CD4-positive, alpha-beta T cell treated with Interleukin-2 at 100 ng/mL for 4 hours (primary cell): ENCODE data around the gene SPZ1.
"Not testable (repeated sequence)": the region's sequence is repeated elsewhere in the genome, so short reads cannot be mapped to it uniquely, and the experiment has no call there.

ENCODE experiments used
- DNase-seq: peaks from one replicate; pipeline ENCODE4 v3.0.0-alpha.2; 2020; ENCODE audit warnings: low spot score

The SPZ1 gene

DNA sequence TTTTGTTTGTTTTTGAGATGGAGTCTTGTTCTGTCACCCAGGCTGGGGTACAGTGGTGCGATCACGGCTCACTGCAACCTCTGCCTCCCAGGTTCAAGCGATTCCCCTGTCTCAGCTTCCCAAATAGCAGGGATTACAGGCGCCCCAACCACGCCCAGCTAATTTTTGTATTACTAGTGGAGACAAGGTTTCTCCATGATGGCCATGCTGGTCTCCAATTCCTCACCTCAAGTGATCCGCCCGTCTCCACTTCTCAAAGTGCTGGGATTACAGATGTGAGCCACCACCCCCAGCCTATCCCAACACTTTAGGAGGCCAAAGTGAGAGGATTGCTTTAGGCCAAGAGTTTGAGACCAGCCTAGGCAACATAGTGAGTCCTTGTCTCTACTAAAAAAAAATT lies 19.3 kb downstream of the SPZ1 start:
- no peak for DNase-seq

DNA sequence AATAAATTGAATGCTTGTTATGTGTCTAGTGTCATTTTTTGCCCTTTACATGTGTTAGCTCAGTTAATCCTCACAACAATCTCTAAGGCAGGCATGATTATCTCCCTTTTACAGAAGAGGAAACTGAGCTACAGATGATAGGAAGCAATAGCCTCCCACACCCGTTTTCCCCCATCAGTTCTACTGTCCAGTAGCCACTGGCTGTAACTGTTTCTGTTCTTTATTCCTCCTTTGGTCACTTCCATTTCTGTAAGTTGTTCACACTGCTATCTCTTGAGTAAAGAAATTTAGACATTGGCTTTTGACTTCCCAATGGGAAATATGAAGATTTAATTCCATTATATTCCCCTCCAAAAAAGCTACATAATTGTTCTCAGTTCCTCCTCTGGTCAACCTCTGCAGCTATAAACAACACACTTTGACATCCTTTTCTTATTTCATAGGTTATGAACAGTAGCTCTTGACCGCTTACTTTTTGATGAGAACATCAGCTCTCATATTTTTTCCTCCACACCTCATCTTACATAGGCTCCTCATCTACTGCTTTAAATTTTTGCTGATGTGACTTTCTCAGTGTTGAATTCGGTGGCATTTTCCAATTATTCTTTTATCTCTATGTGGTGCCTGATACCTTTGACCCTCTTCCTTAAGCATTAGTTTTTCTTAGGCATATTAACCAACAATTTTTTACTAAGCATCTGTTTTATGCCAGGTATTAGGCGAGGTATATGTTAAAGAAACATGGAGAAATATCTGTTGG lies 21.4 kb downstream of the SPZ1 start:
- no peak for DNase-seq

DNA sequence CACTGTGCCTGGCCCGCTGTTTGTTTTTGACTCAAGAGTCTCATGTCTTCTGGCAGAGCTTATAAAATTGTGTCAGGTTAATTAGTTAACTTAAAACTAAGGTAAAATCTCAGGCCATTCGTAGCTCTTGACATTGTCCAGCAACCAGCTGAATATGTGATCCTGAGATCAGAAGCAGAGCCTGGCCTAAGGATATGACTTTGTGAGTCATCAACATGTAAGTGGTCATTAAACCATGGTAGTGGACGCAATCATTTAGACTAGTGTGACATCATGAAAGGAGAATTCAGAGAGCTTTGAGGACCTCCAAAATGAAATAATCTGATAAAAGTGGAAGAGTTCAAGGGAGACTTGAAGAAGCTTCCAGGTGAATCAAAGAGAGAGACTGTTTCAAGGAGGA lies 23.3 kb downstream of the SPZ1 start:
- DNase-seq, result no peak

DNA sequence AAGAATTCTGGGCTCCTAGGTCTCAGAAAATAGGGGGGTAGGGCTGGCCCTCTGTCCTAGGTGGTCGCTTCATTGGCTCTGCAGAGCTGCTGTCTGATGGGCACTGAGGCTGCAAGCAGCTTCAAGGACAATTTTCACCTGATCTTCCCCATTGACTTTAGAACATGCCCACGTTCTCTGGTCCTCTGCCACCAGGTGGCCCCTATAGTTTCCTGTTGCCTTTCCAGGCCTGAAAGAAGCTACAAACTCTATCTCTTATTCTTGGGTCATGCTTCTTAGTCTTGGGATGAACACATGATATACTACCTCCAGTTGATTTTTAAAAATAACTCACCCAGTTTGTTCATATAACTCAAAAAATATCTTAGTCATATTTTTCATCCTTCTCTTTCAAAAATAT lies 26.3 kb downstream of the SPZ1 start:
- peak; percentile 23 for DNase-seq

DNA sequence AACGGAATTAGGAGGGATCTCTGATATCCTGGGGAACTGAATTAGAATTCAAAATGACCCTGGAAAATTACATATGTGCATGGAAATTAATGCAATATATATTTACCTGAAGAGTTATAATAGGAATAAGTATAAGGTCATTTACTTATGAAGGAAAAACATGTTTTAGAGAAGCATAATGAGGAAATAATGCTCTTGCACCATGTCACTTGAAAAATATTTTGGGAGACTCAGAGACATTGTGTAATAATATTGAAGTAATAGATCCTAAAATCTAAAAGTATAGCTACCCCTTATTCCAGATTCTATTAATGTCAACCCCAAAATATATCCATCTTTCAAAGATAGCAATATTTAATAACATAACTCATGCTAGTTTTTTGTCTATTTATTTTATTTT lies 28.4 kb downstream of the SPZ1 start:
- no peak for DNase-seq

DNA sequence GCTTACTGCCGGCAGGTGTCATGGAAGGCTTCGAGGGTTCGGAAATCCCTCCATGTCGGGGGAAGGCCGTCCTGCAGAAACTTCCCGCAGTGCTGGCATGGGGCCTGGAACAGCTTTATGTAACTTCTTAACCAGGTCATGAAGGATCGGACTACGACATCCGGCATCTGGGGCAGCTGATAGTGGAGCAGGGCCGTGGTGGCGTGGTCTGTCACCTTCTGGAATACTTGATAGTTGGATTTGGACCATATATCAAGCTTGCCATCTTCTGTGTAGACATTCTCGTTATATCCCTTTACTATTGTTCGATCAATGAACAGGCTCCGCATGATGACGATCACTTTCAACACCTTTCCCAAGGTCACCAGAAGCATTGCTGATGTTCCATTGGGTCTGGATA lies 31.2 kb downstream of the SPZ1 start:
- DNase-seq, result not testable (repeated sequence)

DNA sequence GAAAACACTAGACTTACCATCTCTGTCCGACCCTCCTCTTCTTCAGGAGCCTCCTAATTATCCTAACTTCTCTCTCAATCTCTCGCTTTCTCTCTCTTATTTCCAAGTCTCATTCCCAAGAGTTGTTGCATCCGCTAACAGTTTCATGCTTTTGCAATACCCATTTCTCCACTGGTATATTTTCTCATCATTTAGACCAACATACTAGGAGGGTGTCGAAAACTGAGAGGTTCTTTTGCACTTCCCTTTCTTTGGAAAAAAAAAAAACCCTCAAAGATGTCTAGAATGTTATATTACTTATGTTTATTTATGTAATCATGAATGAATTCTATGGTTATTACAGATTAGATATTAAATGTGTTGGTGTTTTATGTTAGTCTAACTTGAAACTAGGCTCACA lies 35.9 kb downstream of the SPZ1 start:
- DNase-seq, result no peak

DNA sequence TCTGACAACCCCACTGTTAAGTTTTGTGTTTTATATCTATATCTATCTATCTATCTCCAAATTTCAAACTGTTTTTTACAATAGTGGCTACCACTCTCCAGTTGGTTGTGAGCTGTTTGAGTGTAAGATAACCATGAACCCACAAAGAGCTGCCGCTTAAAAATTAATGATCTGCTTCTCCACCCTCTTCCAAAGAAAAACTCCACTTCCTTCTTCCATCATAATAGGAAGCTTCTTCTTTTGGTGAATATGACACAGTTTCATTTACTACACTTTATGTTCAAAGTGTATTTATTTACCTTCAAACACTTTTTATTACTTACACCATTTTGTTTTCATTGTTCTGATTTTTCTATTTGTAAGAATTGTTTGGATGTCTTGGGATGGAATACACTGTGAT lies 37.9 kb downstream of the SPZ1 start:
- DNase-seq, result no peak

DNA sequence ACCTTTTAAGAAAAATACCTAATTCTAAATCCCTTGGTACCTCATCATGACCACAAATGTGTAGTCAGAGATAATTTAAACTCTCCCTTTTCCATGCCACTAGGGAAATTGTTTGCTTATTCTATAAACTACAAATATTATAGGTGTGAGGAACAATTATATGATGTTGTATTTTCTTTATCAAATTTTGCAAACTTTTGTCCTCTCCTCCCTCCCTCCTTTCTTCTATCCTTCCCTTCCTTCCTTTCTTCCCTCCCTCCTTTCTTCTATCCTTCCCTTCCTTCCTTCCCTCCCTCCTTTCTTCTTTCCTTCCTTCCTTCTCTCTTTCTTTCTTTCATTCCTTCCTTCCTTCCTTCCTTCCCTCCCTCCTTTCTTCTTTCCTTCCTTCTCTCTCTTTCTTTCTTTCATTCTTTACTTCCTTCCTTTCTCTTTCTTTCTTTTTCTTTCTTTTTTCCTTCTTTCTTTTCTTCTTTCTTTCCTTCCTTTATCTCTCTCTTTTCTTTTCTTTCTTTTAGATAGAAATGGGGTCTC lies 41.2 kb downstream of the SPZ1 start:
- DNase-seq, result no peak

DNA sequence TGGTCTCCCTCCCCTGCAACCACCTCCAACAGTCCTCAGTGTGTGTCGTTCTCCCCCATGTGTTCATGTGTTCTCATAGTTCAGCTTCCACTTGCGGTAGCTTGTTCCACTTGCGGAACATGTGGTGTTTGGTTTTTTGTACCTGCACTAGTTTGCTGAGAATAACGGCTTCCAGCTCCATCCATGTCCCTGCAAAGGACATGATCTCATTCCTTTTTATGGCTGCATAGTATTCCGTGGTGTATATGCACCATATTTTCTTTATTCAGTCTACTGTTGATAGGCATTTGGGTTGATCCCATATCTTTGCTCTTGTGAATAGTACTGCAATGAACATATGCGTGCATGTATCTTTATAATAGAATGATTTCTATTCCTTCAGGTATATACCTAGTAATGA lies 45.1 kb downstream of the SPZ1 start:
- no peak for DNase-seq

DNA sequence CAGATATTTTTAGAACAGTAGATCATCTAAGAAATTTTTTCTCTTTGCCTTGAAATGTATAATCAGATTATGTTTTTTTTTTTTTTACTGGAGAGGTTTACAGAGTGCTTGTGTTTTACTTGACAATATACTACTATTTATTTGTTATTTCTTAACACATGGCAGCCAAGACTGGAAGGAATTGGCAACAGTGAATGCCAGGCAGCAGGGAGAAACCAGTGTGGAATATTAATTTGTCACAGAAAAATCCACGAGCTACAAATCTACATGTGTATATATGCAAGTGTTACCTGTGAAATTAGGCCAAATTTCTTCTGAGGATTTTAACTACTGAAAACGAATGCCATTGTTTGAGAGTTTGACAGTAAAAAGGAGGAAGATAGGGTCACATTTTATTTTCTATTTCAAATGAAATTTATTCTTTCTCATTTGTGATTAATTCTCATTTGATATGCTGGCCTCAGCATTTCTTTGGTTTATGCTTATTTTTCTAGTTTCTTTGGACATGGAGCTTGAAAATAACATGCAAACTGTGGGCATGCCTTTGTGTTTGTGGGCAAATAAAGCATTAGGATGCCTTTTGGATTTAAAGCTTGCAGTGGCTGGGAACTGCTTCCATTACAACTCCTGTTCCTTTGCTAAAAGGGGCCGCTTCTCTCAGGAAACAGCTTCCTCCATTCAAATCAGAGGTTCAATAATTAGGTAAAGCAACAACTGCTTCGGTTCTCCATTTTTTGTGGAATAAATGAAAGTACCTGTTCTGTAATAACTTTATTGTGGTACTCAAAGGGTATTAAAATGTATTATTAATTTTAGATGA lies 49.1 kb downstream of the SPZ1 start:
- DNase-seq, result no peak

DNA sequence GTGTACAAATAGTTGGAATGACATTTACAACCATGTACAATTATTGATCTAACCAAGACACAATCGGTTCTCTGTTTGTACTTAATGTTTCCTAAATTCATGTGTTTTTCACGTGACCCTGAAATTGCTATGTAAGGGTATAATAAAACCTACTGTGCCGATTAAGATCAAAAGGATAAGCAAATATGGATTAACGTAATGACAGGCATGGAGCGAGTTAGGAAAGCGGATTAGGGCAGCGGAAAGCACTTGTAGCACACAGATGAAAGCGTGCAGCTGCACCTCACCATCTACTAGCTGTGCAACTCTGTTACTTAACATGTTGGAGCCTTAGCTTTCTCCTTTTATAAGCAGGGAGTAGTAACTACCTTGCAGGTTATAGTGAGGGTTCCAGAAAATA lies 49.7 kb downstream of the SPZ1 start:
- DNase-seq, result no peak

DNA sequence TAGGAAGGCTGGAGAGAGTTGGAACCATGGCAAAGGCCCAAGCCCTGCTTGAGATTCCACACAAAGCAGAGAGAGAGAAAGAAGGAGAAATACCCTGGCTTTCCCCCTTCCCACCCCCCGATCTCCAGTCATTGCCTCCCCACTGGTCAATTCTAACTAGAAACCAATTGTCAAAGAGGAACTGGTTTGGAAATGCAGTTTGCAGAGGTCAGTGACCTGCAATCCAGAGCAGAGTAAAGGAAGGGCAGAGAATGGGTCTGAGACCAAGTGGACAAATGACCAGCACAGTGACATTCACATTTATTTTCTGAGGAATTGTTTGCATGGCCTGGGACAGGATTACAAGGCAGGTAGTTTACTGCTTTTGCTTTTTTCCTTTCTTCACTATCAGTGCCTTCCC lies 50.6 kb downstream of the SPZ1 start:
- DNase-seq, result no peak
